GM12891 (cell line): ENCODE results near the gene GRHL1.

Source experiments
- DNase-seq: peaks from one replicate; pipeline ENCODE4 v3.0.0; 2011; ENCODE audit warnings: low spot score; ENCODE audit not compliant: insufficient read length
- FAIRE-seq: peaks from 2 replicates; lab custom pipeline; 2011; peaks lifted over from hg19 to GRCh38; lab: Jason Lieb, UNC
- PAX5 ChIP-seq: IDR thresholded peaks from 2 replicates; pipeline ENCODE4 v1.6.1; 2011; ENCODE audit warnings: low read length, moderate library complexity, mild to moderate bottlenecking; ENCODE audit not compliant: insufficient read depth, severe bottlenecking
- POLR2A ChIP-seq: IDR thresholded peaks from 2 replicates; pipeline ENCODE4 v1.6.1; 2011; ENCODE audit warnings: low read depth, low read length, control low read depth
- POLR2AphosphoS5 ChIP-seq: IDR thresholded peaks from 2 replicates; pipeline ENCODE4 v1.6.1; 2011; ENCODE audit warnings: low read depth, low read length, control low read depth
- POU2F2 ChIP-seq: IDR thresholded peaks from 2 replicates; pipeline ENCODE4 v1.6.1; 2011; ENCODE audit warnings: low read depth, mild to moderate bottlenecking, control low read depth, low read length, moderate library complexity
- SPI1 ChIP-seq: IDR thresholded peaks from 2 replicates; pipeline ENCODE4 v1.6.1; 2011; ENCODE audit warnings: low read depth, low read length, control low read depth
- TAF1 ChIP-seq: IDR thresholded peaks from 2 replicates; pipeline ENCODE4 v1.6.1; 2011; ENCODE audit warnings: low read depth, low read length, control low read depth

GRHL1 gene

GRCh38 chr2:9971890-9972289 lies 20.4 kb downstream of the GRHL1 start:
- TF ChIP-seq SPI1 (no peak), POLR2AphosphoS5 (no peak), TAF1 (no peak), POU2F2 (no peak), PAX5 (no peak), POLR2A (no peak)
- FAIRE-seq (no peak), DNase-seq (no peak)

GRCh38 chr2:9972621-9973479 lies 21.4 kb downstream of the GRHL1 start:
- TF ChIP-seq PAX5 (no peak), SPI1 (no peak), POLR2A (no peak), POU2F2 (no peak), POLR2AphosphoS5 (no peak), TAF1 (no peak)
- FAIRE-seq: no peak

GRCh38 chr2:9973690-9974089 lies 22.2 kb downstream of the GRHL1 start:
- DNase-seq: no peak
- no peak for FAIRE-seq
- TF ChIP-seq PAX5 (no peak), POU2F2 (no peak), POLR2A (no peak), POLR2AphosphoS5 (no peak), SPI1 (no peak), TAF1 (no peak)

More at GRCh38 chr2:9972621-9973479, 21.4 kb downstream of the GRHL1 start:
- no peak for DNase-seq

GRCh38 chr2:9974343-9974742 lies 22.9 kb downstream of the GRHL1 start:
- no peak for FAIRE-seq
- no peak for TF ChIP-seq POLR2A
- no peak for TF ChIP-seq POLR2AphosphoS5
- TF ChIP-seq PAX5: no peak
- no peak for TF ChIP-seq TAF1
- no peak for TF ChIP-seq POU2F2
- TF ChIP-seq SPI1: no peak
- no peak for DNase-seq

GRCh38 chr2:9975328-9975727 lies 23.8 kb downstream of the GRHL1 start:
- TF ChIP-seq POLR2A: no peak
- TF ChIP-seq PAX5: no peak
- TF ChIP-seq POLR2AphosphoS5: no peak
- no peak for TF ChIP-seq TAF1
- no peak for TF ChIP-seq SPI1
- TF ChIP-seq POU2F2: no peak
- FAIRE-seq (no peak), DNase-seq (no peak)

DNA sequence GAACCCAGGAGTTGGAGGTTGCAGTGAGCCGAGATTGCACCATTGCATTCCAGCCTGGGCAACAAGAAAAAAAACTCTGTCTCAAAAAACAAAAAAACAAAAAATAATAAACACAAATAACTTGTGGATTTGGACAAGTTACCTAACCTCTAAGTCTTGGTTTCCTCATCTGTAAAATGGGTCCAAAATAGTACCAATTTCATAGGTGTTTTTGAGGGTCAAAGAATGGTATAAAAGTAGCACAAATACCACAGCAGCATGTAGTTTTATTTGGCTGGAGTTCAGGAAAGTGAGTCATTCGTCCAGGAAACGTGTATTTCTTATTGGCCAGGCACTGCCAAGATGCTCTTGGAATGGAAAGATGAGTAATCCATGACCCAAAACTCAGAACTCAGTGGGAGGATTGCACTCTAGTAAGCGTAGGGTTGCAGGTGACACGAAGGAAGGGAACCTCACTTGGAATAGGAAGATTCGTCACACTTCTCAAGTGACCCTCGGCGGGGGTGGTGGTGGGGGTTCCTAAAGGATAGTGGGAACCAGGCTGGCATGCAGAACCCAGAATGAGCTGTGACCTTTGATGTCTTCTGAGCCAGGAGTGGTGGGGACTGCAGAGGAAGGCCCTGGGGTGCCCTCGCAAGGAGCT lies 24.4 kb downstream of the GRHL1 start:
- no peak for DNase-seq

DNA sequence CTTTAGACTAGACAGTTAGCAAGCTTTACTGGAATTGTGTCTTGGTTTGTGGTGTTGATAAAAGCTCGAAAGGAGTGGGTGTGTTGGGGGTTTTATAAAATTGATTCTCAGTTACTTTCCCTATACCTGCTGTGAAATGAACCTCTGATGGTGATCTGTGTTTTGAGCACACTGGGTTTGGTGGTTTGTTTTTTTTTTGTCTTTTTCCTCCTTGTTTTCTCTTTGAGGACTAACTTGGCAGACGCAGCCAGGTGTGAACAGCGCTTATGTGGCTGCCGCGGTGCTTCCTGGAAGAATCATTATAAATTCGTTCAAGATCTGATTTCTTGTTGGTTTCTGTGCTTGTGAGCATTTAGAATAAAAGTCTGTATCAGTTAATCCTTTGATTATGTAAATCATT lies 28.5 kb downstream of the GRHL1 start:
- no peak for TF ChIP-seq SPI1
- no peak for TF ChIP-seq PAX5
- no peak for TF ChIP-seq TAF1
- TF ChIP-seq POLR2A: no peak
- no peak for TF ChIP-seq POLR2AphosphoS5
- no peak for TF ChIP-seq POU2F2
- no peak for DNase-seq
- no peak for FAIRE-seq

More for the DNA sequence above, 24.4 kb downstream of the GRHL1 start:
- FAIRE-seq: no peak
- TF ChIP-seq SPI1 (no peak), TAF1 (no peak), POU2F2 (no peak), POLR2A (no peak), POLR2AphosphoS5 (no peak), PAX5 (no peak)

DNA sequence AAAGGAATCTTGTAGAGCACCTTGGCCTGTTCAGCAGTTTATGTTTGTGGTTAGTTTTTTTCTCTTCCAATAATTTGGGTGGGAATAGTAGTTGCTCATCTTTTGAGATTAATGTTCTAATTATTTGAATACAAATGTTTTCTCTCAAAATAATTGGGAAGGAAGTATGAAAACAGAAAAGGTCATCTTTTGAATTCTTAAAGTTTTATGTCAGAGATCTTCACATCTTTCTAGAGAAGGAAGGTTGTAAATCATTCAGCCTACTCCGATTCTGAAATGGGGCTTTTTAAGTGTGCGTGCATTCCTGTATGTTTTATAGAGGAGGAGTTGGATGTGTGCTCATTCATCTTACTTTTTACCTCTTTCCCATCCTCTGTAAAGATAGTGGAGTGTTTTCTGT lies 29.0 kb downstream of the GRHL1 start:
- DNase-seq (no peak), FAIRE-seq (no peak)
- TF ChIP-seq POLR2A (no peak), PAX5 (no peak), SPI1 (no peak), POLR2AphosphoS5 (no peak), POU2F2 (no peak), TAF1 (no peak)

GRCh38 chr2:9981655-9982054 lies 30.2 kb downstream of the GRHL1 start:
- TF ChIP-seq SPI1: no peak
- no peak for TF ChIP-seq PAX5
- no peak for TF ChIP-seq TAF1
- no peak for TF ChIP-seq POU2F2
- no peak for TF ChIP-seq POLR2A
- TF ChIP-seq POLR2AphosphoS5: no peak
- no peak for DNase-seq
- FAIRE-seq: no peak
